HepG2 (cell line): ENCODE results near the gene SKA2. TPM values are rescaled to one million over a fixed set of nuclear protein-coding genes. Genes with fewer than 3 reads are reported as not detected.

Source experiments
- CEBPB ChIP-seq: IDR thresholded peaks from 2 replicates; pipeline ENCODE4 v1.6.1; 2011; ENCODE audit warnings: low read depth, low read length, improper control_type of control experiment, borderline replicate concordance
- EEA1 ChIP-seq: sonication (generic); formaldehyde crosslinking; IDR thresholded peaks from 2 replicates; pipeline ENCODE4 v1.5.1; 2020; ENCODE audit warnings: mild to moderate bottlenecking, missing genetic modification reagents, borderline replicate concordance
- FOXM1 ChIP-seq: sonication (generic); formaldehyde crosslinking; IDR thresholded peaks from 2 replicates; pipeline ENCODE4 v1.5.0; 2020; ENCODE audit warnings: missing genetic modification reagents
- KMT2B ChIP-seq: IDR thresholded peaks from 2 replicates; pipeline ENCODE4 v1.6.1; 2016; ENCODE audit warnings: missing genetic modification reagents, missing compliant biosample characterization
- MAFK ChIP-seq, 2 experiments: IDR thresholded peaks in 1 of 2; conservative IDR thresholded peaks in 1 of 2; 2 replicates each; pipeline ENCODE4 v1.6.1; 2011; ENCODE audit warnings: improper control_type of control experiment in 2 of 2, low read length in 2 of 2
- POLR2AphosphoS2 ChIP-seq: IDR thresholded peaks from 2 replicates; pipeline ENCODE4 v1.6.1; 2011; ENCODE audit warnings: low read depth, low read length, improper control_type of control experiment
- STAT5B ChIP-seq: sonication (generic); formaldehyde crosslinking; IDR thresholded peaks from 2 replicates; pipeline ENCODE4 v1.4.0; 2020; ENCODE audit warnings: missing genetic modification reagents
- ZBTB33 ChIP-seq: sonication (generic); formaldehyde crosslinking; IDR thresholded peaks from 2 replicates; pipeline ENCODE4 v1.4.0; 2020; ENCODE audit warnings: missing genetic modification reagents
- ZBTB7B ChIP-seq: sonication (generic); formaldehyde crosslinking; IDR thresholded peaks from 2 replicates; pipeline ENCODE4 v1.4.0; 2020; ENCODE audit warnings: missing genetic modification reagents
- ZFP1 ChIP-seq: IDR thresholded peaks from 2 replicates; pipeline ENCODE4 v1.6.1; 2016
- ZNF24 ChIP-seq: fragments of 450-650 bp; IDR thresholded peaks from 2 replicates; pipeline ENCODE4 v1.6.1; 2017; ENCODE audit warnings: antibody characterized with exemption, mild to moderate bottlenecking
- ZNF3 ChIP-seq: IDR thresholded peaks from 2 replicates; pipeline ENCODE4 v1.7.0; 2017; ENCODE audit warnings: inconsistent platforms
- ZNF34 ChIP-seq: sonication (generic); formaldehyde crosslinking; IDR thresholded peaks from 2 replicates; pipeline ENCODE4 v1.4.0; 2020; ENCODE audit warnings: mild to moderate bottlenecking, missing genetic modification reagents, borderline replicate concordance
- ZNF512 ChIP-seq: sonication (generic); formaldehyde crosslinking; IDR thresholded peaks from 2 replicates; pipeline ENCODE4 v1.4.0; 2020; ENCODE audit warnings: mild to moderate bottlenecking, missing genetic modification reagents
- ZNF589 ChIP-seq: sonication (generic); formaldehyde crosslinking; conservative IDR thresholded peaks from 2 replicates; pipeline ENCODE4 v1.8.0; 2022; ENCODE audit warnings: mild to moderate bottlenecking, moderate library complexity, missing genetic modification reagents
- ZNF703 ChIP-seq: sonication (generic); formaldehyde crosslinking; IDR thresholded peaks from 2 replicates; pipeline ENCODE4 v1.5.1; 2020; ENCODE audit warnings: missing genetic modification reagents, mild to moderate bottlenecking, moderate library complexity, borderline replicate concordance
- ZNF724P ChIP-seq: sonication (generic); formaldehyde crosslinking; IDR thresholded peaks from 2 replicates; pipeline ENCODE4 v1.8.0; 2022; ENCODE audit warnings: missing genetic modification reagents, borderline replicate concordance
- polyA plus RNA-seq, 8 experiments: library from polyadenylated mRNA; depleted of rRNA in 3 of 8; stranded (reverse) in 7 of 8; unstranded in 1 of 8; fragments of >200 nt; fragmentation: Illumina TruSeq in 4 of 8; extraction: Trizol in 4 of 8; gene quantifications; 2 replicates each; pipeline versions ENCODE4 v1.2.1 to v1.2.3, GENCODE V29; 2011 to 2016; ENCODE audit warnings: low read depth in 4 of 8, missing spikeins in 1 of 8, mixed read lengths in 1 of 8; ENCODE audit not compliant: insufficient read depth in 1 of 8
- total RNA-seq, 5 experiments: library from RNA; depleted of rRNA; stranded (reverse); fragments of >200 nt; fragmentation: Illumina TruSeq; extraction: Trizol; gene quantifications; 2 replicates each; pipeline ENCODE4 v1.2.3, GENCODE V29; 2016; ENCODE audit warnings: low read depth in 1 of 5
- TF ChIP-seq, protein P1 (sequence below): sonication (generic); formaldehyde crosslinking; IDR thresholded peaks from 2 replicates; pipeline ENCODE4 v1.5.1; 2020; ENCODE audit warnings: missing genetic modification reagents, mild to moderate bottlenecking, borderline replicate concordance
- TF ChIP-seq, protein P2 (sequence below): sonication (generic); formaldehyde crosslinking; IDR thresholded peaks from 2 replicates; pipeline ENCODE4 v1.5.0; 2020; ENCODE audit warnings: missing genetic modification reagents
- TF ChIP-seq, protein P3 (sequence below): sonication (generic); formaldehyde crosslinking; IDR thresholded peaks from 2 replicates; pipeline ENCODE4 v1.5.1; 2020; ENCODE audit warnings: missing genetic modification reagents, mild to moderate bottlenecking, borderline replicate concordance
- TF ChIP-seq, protein P4 (sequence below): IDR thresholded peaks from 2 replicates; pipeline ENCODE4 v1.6.1; 2016; ENCODE audit warnings: missing genetic modification reagents, missing compliant biosample characterization

Gene SKA2
- total and polyA plus RNA-seq, 2 of the 13 experiments (the other 11 are each of a cell fraction or from before 2014, with no cell fraction given): 18.6 to 91.8 TPM

- TF ChIP-seq ZNF703 (no peak; the same call in 1 of the 2 replicates), ZNF3 (CRISPR knock-in tag) (no peak), ZNF589 (peak; percentile 96; the same call in 1 of the 2 replicates), ZNF24 (peak; percentile 18; the same call in 1 of the 2 replicates), ZBTB33 (no peak), ZNF512 (CRISPR knock-in tag) (peak; percentile 43; the same call in 1 of the 2 replicates), CEBPB (no peak), ZNF34 (CRISPR knock-in tag) (no peak), MAFK (conservative IDR thresholded peaks at IDR 0.05 in 1 of 2, IDR thresholded peaks at IDR 0.05 in 1 of 2; ENCODE audit: low read length in 2 of 2) (no peak), KMT2B (CRISPR knock-in tag) (peak; percentile 97), ZFP1 (CRISPR knock-in tag) (0 out of 2 replicates have a peak, but pooled peaks have one; percentile 13), POLR2AphosphoS2 (no peak), STAT5B (CRISPR knock-in tag) (no peak), ZBTB7B (no peak), FOXM1 (no peak), ZNF724P (CRISPR knock-in tag) (no peak; the same call in 1 of the 2 replicates), EEA1 (CRISPR knock-in tag) (no peak)
- TF ChIP-seq, protein P1, sequence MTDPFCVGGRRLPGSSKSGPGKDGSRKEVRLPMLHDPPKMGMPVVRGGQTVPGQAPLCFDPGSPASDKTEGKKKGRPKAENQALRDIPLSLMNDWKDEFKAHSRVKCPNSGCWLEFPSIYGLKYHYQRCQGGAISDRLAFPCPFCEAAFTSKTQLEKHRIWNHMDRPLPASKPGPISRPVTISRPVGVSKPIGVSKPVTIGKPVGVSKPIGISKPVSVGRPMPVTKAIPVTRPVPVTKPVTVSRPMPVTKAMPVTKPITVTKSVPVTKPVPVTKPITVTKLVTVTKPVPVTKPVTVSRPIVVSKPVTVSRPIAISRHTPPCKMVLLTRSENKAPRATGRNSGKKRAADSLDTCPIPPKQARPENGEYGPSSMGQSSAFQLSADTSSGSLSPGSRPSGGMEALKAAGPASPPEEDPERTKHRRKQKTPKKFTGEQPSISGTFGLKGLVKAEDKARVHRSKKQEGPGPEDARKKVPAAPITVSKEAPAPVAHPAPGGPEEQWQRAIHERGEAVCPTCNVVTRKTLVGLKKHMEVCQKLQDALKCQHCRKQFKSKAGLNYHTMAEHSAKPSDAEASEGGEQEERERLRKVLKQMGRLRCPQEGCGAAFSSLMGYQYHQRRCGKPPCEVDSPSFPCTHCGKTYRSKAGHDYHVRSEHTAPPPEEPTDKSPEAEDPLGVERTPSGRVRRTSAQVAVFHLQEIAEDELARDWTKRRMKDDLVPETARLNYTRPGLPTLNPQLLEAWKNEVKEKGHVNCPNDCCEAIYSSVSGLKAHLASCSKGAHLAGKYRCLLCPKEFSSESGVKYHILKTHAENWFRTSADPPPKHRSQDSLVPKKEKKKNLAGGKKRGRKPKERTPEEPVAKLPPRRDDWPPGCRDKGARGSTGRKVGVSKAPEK (CRISPR knock-in tag): no peak
- TF ChIP-seq, protein P2, sequence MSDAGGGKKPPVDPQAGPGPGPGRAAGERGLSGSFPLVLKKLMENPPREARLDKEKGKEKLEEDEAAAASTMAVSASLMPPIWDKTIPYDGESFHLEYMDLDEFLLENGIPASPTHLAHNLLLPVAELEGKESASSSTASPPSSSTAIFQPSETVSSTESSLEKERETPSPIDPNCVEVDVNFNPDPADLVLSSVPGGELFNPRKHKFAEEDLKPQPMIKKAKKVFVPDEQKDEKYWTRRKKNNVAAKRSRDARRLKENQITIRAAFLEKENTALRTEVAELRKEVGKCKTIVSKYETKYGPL: no peak
- TF ChIP-seq, protein P3, sequence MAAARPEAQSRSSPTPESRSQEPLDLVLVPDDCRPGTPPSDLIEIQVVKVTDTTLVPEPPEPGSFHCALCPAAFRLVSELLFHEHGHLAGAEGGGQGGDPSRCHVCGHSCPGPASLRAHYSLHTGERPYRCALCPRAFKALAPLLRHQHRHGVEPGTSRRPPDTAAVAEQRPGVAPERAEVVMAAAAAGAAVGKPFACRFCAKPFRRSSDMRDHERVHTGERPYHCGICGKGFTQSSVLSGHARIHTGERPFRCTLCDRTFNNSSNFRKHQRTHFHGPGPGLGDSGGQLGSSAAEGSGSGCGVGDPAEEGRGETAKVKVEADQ (CRISPR knock-in tag): peak; percentile 94; the same call in 1 of the 2 replicates
- TF ChIP-seq, protein P4, sequence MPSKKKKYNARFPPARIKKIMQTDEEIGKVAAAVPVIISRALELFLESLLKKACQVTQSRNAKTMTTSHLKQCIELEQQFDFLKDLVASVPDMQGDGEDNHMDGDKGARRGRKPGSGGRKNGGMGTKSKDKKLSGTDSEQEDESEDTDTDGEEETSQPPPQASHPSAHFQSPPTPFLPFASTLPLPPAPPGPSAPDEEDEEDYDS: peak; percentile 71
These were observed 48.3 kb downstream of the SKA2 start, which contains the start of gene TRIM37 (continued) for GRCh38 chr17:59106463-59107305.
